Prostate gland (tissue), 2 donors: ENCODE results near the gene KRTAP4-16. TPM values are rescaled to one million over a fixed set of nuclear protein-coding genes. Genes with fewer than 3 reads are reported as not detected.
"Not testable (repeated sequence)": the region's sequence is repeated elsewhere in the genome, so short reads cannot be mapped to it uniquely, and the experiment has no call there.

Source experiments
- DNase-seq: peaks from one replicate; pipeline ENCODE4 v3.0.0-alpha.2; 2019; ENCODE audit warnings: low spot score
- H3K27ac ChIP-seq, 2 donors: fragments of 200-600 bp; sonication (generic); 2 replicates each; pipeline ENCODE4 v1.5.1; 2017 to 2019
- H3K27me3 ChIP-seq: fragments of 200-600 bp; sonication (generic); replicated peaks from 2 replicates; pipeline ENCODE4 v1.5.1; 2019; ENCODE audit not compliant: insufficient read depth
- H3K36me3 ChIP-seq, 2 donors: fragments of 200-600 bp; sonication (generic); 1 replicate in 1 of 2; 2 replicates in 1 of 2; pipeline versions ENCODE4 v1.5.1 to v1.8.1; 2017 to 2019
- H3K4me1 ChIP-seq: fragments of 200-600 bp; sonication (generic); replicated peaks from 2 replicates; pipeline ENCODE4 v1.5.1; 2019
- H3K4me3 ChIP-seq, 2 donors: fragments of 200-600 bp; sonication (generic); 2 replicates each; pipeline ENCODE4 v1.5.1; 2017 to 2019
- H3K9me3 ChIP-seq: fragments of 200-600 bp; sonication (generic); 2 replicates; pipeline ENCODE4 v1.5.1; 2017
- POLR2A ChIP-seq: fragments of 450-650 bp; IDR thresholded peaks from one replicate; pipeline ENCODE4 v1.6.1; 2016; ENCODE audit warnings: antibody characterized with exemption, mild to moderate bottlenecking
- POLR2AphosphoS5 ChIP-seq: sonication (generic); formaldehyde crosslinking; IDR thresholded peaks from one replicate; pipeline ENCODE4 v1.6.1; 2017; ENCODE audit warnings: antibody characterized with exemption
- WGBS: methylation state at CpG from one replicate; pipeline ENCODE4 v1.1.5; 2018; 5-methylcytosine and 5-hydroxymethylcytosine counted together
- intact Hi-C: fragments of 100-400 bp; cut with DNase I; formaldehyde crosslinking; loops from one replicate; pipeline ENCODE4 v1.14.2; 2022
- total RNA-seq, 2 donors: library from RNA; depleted of rRNA; stranded (reverse); fragments of >200 nt; gene quantifications; one replicate each; pipeline ENCODE4 v1.1.0, GENCODE V29; 2016
- TF ChIP-seq, protein P1 (sequence below), 4 experiments: fragments of 200-600 bp in 2 of 4; fragments of 450-650 bp in 2 of 4; sonication (generic) in 2 of 4; IDR thresholded peaks; 1 replicate in 3 of 4; 2 replicates in 1 of 4; pipeline ENCODE4 v1.5.1; 2016 to 2019; ENCODE audit warnings: antibody characterized with exemption in 4 of 4, mild to moderate bottlenecking in 2 of 4, moderate library complexity in 2 of 4

Gene KRTAP4-16
- total RNA-seq, 2 donors from 2014 or later: not detected

DNA sequence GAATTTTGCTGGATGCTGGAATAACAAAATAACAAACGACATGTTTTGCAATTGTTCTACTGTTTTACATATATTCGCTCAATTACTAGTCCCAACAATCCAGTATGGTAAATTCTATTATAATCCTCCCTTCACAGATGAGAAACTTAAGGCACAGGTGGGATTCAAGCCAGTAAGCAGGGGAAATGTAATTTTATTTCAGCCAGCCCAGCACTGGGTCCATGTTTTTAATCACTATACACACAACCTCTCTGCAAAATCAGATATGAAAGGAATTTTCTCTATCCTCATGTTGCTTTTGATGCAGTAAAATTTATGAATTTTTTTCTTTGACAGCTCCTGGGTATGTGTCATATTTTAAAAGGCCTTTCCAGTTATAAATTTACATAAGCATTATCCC lies 43.3 kb upstream of the KRTAP4-16 start:
- intact Hi-C loops: no loop called here
- no peak for DNase-seq
- TF ChIP-seq, protein P1, sequence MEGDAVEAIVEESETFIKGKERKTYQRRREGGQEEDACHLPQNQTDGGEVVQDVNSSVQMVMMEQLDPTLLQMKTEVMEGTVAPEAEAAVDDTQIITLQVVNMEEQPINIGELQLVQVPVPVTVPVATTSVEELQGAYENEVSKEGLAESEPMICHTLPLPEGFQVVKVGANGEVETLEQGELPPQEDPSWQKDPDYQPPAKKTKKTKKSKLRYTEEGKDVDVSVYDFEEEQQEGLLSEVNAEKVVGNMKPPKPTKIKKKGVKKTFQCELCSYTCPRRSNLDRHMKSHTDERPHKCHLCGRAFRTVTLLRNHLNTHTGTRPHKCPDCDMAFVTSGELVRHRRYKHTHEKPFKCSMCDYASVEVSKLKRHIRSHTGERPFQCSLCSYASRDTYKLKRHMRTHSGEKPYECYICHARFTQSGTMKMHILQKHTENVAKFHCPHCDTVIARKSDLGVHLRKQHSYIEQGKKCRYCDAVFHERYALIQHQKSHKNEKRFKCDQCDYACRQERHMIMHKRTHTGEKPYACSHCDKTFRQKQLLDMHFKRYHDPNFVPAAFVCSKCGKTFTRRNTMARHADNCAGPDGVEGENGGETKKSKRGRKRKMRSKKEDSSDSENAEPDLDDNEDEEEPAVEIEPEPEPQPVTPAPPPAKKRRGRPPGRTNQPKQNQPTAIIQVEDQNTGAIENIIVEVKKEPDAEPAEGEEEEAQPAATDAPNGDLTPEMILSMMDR (IDR thresholded peaks at IDR 0.05): no peak
- no peak for TF ChIP-seq POLR2AphosphoS5
- H3K4me1 ChIP-seq: no peaks in the 10 kb centered on the region
- no peak overlapping the region for H3K27ac ChIP-seq
- H3K9me3 ChIP-seq: no peaks in the 10 kb centered on the region
- H3K27me3 ChIP-seq: no peaks in the 10 kb centered on the region
- H3K4me3 ChIP-seq: no peak overlapping the region
- WGBS: 93% methylated on average over 2 of the region's 2 CpGs
- H3K36me3 ChIP-seq: no peaks in the 10 kb centered on the region

DNA sequence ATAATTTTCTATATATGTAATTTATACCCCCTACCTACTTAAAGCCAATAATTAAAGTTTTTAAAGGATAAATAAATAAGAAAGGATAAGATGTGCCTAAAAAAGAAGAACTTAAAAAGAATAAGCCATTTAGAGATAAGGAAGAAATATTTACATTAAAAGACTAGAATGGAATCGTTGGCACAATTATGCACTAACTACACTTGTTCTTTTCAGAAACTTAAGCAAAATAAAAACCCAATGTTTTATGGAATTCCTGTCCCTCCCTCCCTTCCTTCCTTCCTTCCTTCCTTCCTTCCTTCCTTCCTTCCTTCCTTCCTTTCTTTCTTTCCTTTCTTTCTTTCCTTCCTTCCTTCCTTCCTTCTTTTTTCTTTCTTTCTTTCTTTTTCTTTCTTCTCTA lies 42.8 kb upstream of the KRTAP4-16 start:
- DNase-seq: no peak
- 93% methylated on average over 1 of the region's 1 CpG for WGBS
- TF ChIP-seq, protein P1 (IDR thresholded peaks at IDR 0.05): no peak
- TF ChIP-seq POLR2A: no peak
- no peak for TF ChIP-seq POLR2AphosphoS5
- no peaks in the 10 kb centered on the region for H3K4me1 ChIP-seq
- intact Hi-C loops: no loop called here
- H3K9me3 ChIP-seq: no peaks in the 10 kb centered on the region
- H3K4me3 ChIP-seq: no peak overlapping the region
- no peak overlapping the region for H3K27ac ChIP-seq
- no peaks in the 10 kb centered on the region for H3K27me3 ChIP-seq
- no peaks in the 10 kb centered on the region for H3K36me3 ChIP-seq

DNA sequence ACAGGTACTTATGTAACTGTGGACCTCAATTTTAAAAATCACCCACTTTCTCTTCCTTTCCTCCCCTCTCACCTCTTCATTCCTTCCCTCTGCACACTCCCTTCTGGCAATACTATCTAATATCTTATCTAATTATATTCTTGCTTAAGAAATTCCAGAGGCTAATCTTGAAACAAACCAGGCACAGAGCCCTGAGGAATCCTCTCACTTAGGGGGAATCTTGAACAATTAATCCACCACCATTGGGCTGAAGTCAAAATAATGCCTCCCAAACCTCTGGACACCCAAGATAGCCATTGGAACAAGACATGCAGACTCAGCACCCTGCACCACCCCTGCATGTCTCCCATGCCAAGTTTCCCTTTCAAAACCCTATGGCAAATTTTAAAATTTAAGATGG lies 39.4 kb upstream of the KRTAP4-16 start:
- H3K4me1 ChIP-seq: no peaks in the 10 kb centered on the region
- H3K9me3 ChIP-seq: no peaks in the 10 kb centered on the region
- no peak overlapping the region for H3K4me3 ChIP-seq
- no peak for DNase-seq
- H3K27me3 ChIP-seq: no peaks in the 10 kb centered on the region
- H3K27ac ChIP-seq: no peak overlapping the region
- TF ChIP-seq POLR2AphosphoS5: no peak
- no peak for TF ChIP-seq POLR2A
- TF ChIP-seq, protein P1 (IDR thresholded peaks at IDR 0.05): no peak
- H3K36me3 ChIP-seq: no peaks in the 10 kb centered on the region
- intact Hi-C loops: no loop called here

DNA sequence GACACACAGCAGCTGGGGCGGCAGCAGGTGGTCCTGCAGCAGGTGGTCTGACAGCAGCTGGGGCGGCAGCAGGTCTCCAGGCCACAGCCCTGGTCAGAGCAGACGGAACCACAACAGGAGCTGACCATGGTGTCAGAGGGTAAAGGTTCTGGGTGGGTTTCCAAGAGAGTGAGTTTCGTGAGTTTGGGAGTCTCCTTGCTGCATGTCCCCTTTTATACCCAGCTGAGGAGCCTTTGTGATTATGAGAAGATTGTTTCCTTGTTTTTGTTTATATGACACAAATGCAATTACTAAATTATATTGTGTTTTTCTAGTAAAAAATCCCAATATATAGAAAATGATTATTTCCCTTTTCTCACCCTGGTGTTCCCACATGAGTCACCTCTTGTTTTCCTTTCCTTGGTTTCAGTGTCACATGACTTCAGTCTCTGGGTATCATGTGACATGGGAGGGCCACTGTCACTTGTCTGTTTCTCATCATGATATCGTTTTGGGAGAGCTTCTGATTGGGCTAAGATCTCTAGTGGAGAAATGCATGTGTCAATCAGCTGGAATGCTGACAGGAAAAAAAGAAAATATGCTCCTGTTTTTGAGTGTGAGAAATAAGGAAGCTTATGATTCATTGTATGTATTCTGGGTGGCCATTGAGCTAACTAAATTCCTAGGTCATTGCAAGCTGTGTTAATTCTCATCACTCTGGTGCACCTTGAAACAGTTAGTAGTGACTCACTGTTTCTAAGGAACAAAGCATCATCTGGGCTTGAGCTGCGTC lies 38.5 kb upstream of the KRTAP4-16 start, which contains the start of gene KRTAP4-6:
KRTAP4-6 (minus strand) TSS at position 185 of the 772 bp plus-strand sequence; CDS start at position 128, 57 bp downstream.
- intact Hi-C loops: no loop called here
- TF ChIP-seq, protein P1 (IDR thresholded peaks at IDR 0.05): no peak
- TF ChIP-seq POLR2AphosphoS5 (no peak), POLR2A (no peak)
- H3K27ac ChIP-seq: no peak within 1 kb of the TSS
- H3K36me3 ChIP-seq: no peaks in the 10 kb centered on the region
- H3K9me3 ChIP-seq: no peaks in the 10 kb centered on the region
- H3K27me3 ChIP-seq: no peaks in the 10 kb centered on the region
- 89% methylated on average over 6 of the region's 6 CpGs for WGBS
- H3K4me3 ChIP-seq: no peak within 1 kb of the TSS
- DNase-seq: no peak
- H3K4me1 ChIP-seq: no peaks in the 10 kb centered on the region

DNA sequence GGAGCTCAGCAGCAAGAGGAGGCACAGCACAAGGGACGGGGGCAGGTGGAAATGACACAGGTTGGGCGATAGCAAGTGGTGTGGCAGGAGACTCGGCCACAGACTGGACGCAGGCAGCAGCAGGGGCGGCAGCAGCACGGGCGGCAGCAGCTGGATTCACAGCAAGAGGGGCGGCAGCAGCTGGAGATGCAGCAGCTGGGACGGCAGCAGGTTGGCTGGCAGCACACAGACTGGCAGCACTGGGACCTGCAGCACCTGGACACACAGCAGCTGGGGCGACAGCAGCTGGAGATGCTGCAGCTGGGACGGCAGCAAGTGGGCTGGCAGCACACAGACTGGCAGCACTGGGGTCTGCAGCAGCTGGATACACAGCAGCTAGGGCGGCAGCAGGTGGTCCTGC lies 37.9 kb upstream of the KRTAP4-16 start:
- H3K4me1 ChIP-seq, H3K27me3 ChIP-seq, H3K27ac ChIP-seq, H3K36me3 ChIP-seq, DNase-seq, intact Hi-C loops, H3K9me3 ChIP-seq, H3K4me3 ChIP-seq: not testable (repeated sequence)
- WGBS: 87% methylated on average over 12 of the region's 12 CpGs
